Mesenchymal stem cell (in vitro differentiated cells and primary cell): ENCODE data around the gene P3H3.

ENCODE experiments used
- DNase-seq: peaks from one replicate; pipeline ENCODE4 v3.0.0-alpha.2; 2013
- H2AFZ ChIP-seq: one replicate; pipeline ENCODE4 v1.6.1; 2013; ENCODE audit warnings: low read depth, mild to moderate bottlenecking, control low read depth, inconsistent platforms, low read length, moderate library complexity
- H2AK5ac ChIP-seq: 2 replicates; pipeline ENCODE4 v1.6.1; 2013; ENCODE audit warnings: low read length, moderate library complexity, mild to moderate bottlenecking, inconsistent platforms; ENCODE audit not compliant: severe bottlenecking
- H2BK120ac ChIP-seq: one replicate; pipeline ENCODE4 v1.6.1; 2013; ENCODE audit warnings: low read depth, mild to moderate bottlenecking, inconsistent platforms, low read length, moderate library complexity
- H2BK12ac ChIP-seq, 2 experiments: one replicate each; pipeline ENCODE4 v1.6.1; 2013; ENCODE audit warnings: inconsistent platforms in 2 of 2, low read length in 2 of 2, mild to moderate bottlenecking in 2 of 2, moderate library complexity in 2 of 2, control low read depth in 1 of 2
- H2BK15ac ChIP-seq: one replicate; pipeline ENCODE4 v1.6.1; 2013; ENCODE audit warnings: mild to moderate bottlenecking, low read depth, inconsistent platforms; ENCODE audit not compliant: poor library complexity, severe bottlenecking
- H2BK5ac ChIP-seq: 2 replicates; pipeline ENCODE4 v1.6.1; 2013; ENCODE audit warnings: low read depth, mild to moderate bottlenecking, low read length, control low read depth, inconsistent platforms; ENCODE audit not compliant: poor library complexity, severe bottlenecking
- H3K14ac ChIP-seq, 2 experiments: one replicate each; pipeline ENCODE4 v1.6.1; 2013; ENCODE audit warnings: inconsistent platforms in 2 of 2, low read length in 2 of 2, control low read depth in 1 of 2, mild to moderate bottlenecking in 1 of 2, moderate library complexity in 1 of 2
- H3K18ac ChIP-seq, 2 experiments: one replicate each; pipeline ENCODE4 v1.6.1; 2013; ENCODE audit warnings: inconsistent platforms in 2 of 2, low read length in 2 of 2, control low read depth in 1 of 2, low read depth in 1 of 2, mild to moderate bottlenecking in 1 of 2
- H3K23ac ChIP-seq, 2 experiments: one replicate each; pipeline ENCODE4 v1.6.1; 2013; ENCODE audit warnings: inconsistent platforms in 2 of 2, low read length in 2 of 2, mild to moderate bottlenecking in 2 of 2, moderate library complexity in 2 of 2, control low read depth in 1 of 2
- H3K27ac ChIP-seq: 2 replicates; pipeline ENCODE4 v1.5.1; 2013; ENCODE audit warnings: mild to moderate bottlenecking, moderate library complexity, low read length, control low read depth, inconsistent platforms; ENCODE audit not compliant: poor library complexity, severe bottlenecking
- H3K27me3 ChIP-seq, 2 experiments: 2 replicates each; pipeline versions ENCODE4 v1.6.1 to v1.7.0; 2013; ENCODE audit warnings: low read length in 2 of 2, mild to moderate bottlenecking in 2 of 2, moderate library complexity in 2 of 2, control low read depth in 1 of 2, inconsistent platforms in 1 of 2; ENCODE audit not compliant: control insufficient read depth in 1 of 2, insufficient read depth in 1 of 2
- H3K36me3 ChIP-seq, 2 experiments: 2 replicates each; pipeline versions ENCODE4 v1.6.1 to v1.7.0; 2013; ENCODE audit warnings: low read length in 2 of 2, control low read depth in 1 of 2, inconsistent platforms in 1 of 2, low read depth in 1 of 2, mild to moderate bottlenecking in 1 of 2; ENCODE audit not compliant: insufficient read depth in 2 of 2, control insufficient read depth in 1 of 2
- H3K4ac ChIP-seq, 2 experiments: one replicate each; pipeline ENCODE4 v1.6.1; 2013; ENCODE audit warnings: inconsistent platforms in 2 of 2, low read length in 2 of 2, mild to moderate bottlenecking in 2 of 2, moderate library complexity in 2 of 2, control low read depth in 1 of 2, low read depth in 1 of 2
- H3K4me1 ChIP-seq: 2 replicates; pipeline ENCODE4 v1.6.1; 2013; ENCODE audit warnings: low read depth, low read length, control low read depth; ENCODE audit not compliant: control insufficient read depth, insufficient read depth
- H3K4me2 ChIP-seq: 2 replicates; pipeline ENCODE4 v1.6.1; 2013; ENCODE audit warnings: low read length, mild to moderate bottlenecking, inconsistent platforms; ENCODE audit not compliant: poor library complexity, severe bottlenecking
- H3K4me3 ChIP-seq, 2 experiments: 2 replicates each; pipeline versions ENCODE4 v1.5.1 to v1.7.0; 2013; ENCODE audit warnings: low read length in 2 of 2, mild to moderate bottlenecking in 2 of 2, control low read depth in 1 of 2, low read depth in 1 of 2; ENCODE audit not compliant: insufficient read depth in 1 of 2
- H3K79me1 ChIP-seq: replicated peaks from 2 replicates; pipeline ENCODE4 v1.6.1; 2013; ENCODE audit warnings: mild to moderate bottlenecking, control low read depth, low read length, inconsistent platforms; ENCODE audit not compliant: poor library complexity, severe bottlenecking
- H3K9ac ChIP-seq: 2 replicates; pipeline ENCODE4 v1.7.0; 2013; ENCODE audit warnings: mild to moderate bottlenecking, low read length, moderate library complexity
- H3K9me3 ChIP-seq: 2 replicates; pipeline ENCODE4 v1.7.0; 2013; ENCODE audit warnings: mild to moderate bottlenecking, low read length; ENCODE audit not compliant: control insufficient read depth
- H4K8ac ChIP-seq: one replicate; pipeline ENCODE4 v1.6.1; 2013; ENCODE audit warnings: inconsistent platforms, mild to moderate bottlenecking, low read length, moderate library complexity
- H4K91ac ChIP-seq: one replicate; pipeline ENCODE4 v1.6.1; 2013; ENCODE audit warnings: mild to moderate bottlenecking, low read length, inconsistent platforms
- WGBS: methylation state at CpG from one replicate; pipeline ENCODE4 v1.1.7; 2013; ENCODE audit warnings: mixed read lengths; 5-methylcytosine and 5-hydroxymethylcytosine counted together

P3H3 gene

DNA sequence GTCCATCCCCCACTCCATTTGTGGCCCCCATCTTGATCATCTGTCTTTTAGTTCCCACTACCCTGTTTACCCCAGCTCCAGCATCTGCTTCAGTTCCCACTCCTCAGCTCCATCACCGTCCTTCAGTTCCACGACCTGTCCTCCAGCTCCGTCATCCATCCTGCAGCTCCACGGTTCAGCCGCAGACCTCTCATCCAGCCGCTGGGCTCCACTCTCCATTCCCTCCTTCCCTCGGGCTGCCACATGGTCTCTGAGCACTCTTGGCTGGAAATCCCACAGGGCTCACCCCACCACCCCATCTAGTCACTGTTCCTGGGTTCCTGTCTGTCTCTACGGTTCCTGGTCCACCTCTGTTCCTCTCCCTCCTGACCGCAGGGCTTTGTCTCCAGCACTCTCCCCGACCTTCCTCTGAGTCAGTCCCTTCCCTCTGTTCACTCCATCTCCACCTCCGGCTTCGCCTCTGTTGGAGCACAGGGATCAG lies 3.3 kb upstream of the P3H3 start:
- peak overlapping the region; percentile 1 to 35 for H3K18ac ChIP-seq
- no peak overlapping the region for H2BK15ac ChIP-seq
- no peak overlapping the region for H2BK5ac ChIP-seq
- peak overlapping the region; percentile 59 for H3K9ac ChIP-seq
- H3K4me2 ChIP-seq, result peak overlapping the region; percentile 4
- H3K4me1 ChIP-seq, result peaks cover 52% of the 10 kb centered on the region
- DNase-seq, result peak; percentile 60
- H2AK5ac ChIP-seq, result no peak overlapping the region
- no peak overlapping the region for H2BK12ac ChIP-seq
- no peaks in the 10 kb centered on the region for H3K9me3 ChIP-seq
- H3K27ac ChIP-seq, result no peak overlapping the region
- peak overlapping the region in 1 of 2 experiments; percentile 72 for H3K4me3 ChIP-seq
- H3K14ac ChIP-seq, result no peak overlapping the region
- peak overlapping the region; percentile 0 for H4K91ac ChIP-seq
- H4K8ac ChIP-seq, result peak overlapping the region; percentile 4
- H3K79me1 ChIP-seq, result peaks cover 18% of the 10 kb centered on the region
- peaks cover 0 to 8% of the 10 kb centered on the region in 2 experiments for H3K36me3 ChIP-seq
- H3K27me3 ChIP-seq, result peaks cover 22 to 32% of the 10 kb centered on the region in 2 experiments
- H2AFZ ChIP-seq, result no peak overlapping the region
- no peak overlapping the region for H2BK120ac ChIP-seq
- H3K4ac ChIP-seq, result no peak overlapping the region
- 29% methylated on average over 12 of the region's 12 CpGs for WGBS
- no peak overlapping the region for H3K23ac ChIP-seq

GRCh38 chr12:6825398-6826124 lies 2.6 kb upstream of the P3H3 start:
- no peak overlapping the region for H3K4ac ChIP-seq
- peak overlapping the region; percentile 4 for H4K8ac ChIP-seq
- 7% methylated on average over 19 of the region's 19 CpGs for whole genome bisulfite sequencing
- H3K23ac ChIP-seq, result no peak overlapping the region
- peak overlapping the region; percentile 4 for H3K4me2 ChIP-seq
- peaks cover 23% of the 10 kb centered on the region for H3K79me1 ChIP-seq
- DNase-seq, result peak; percentile 89
- H2BK5ac ChIP-seq, result no peak overlapping the region
- H2BK15ac ChIP-seq, result no peak overlapping the region
- peak overlapping the region; percentile 1 to 35 for H3K18ac ChIP-seq
- H3K27me3 ChIP-seq, result peaks cover 17 to 26% of the 10 kb centered on the region in 2 experiments
- peak overlapping the region; percentile 0 for H4K91ac ChIP-seq
- H3K9ac ChIP-seq, result peak overlapping the region; percentile 59
- H3K36me3 ChIP-seq, result peaks cover 1 to 14% of the 10 kb centered on the region in 2 experiments
- peak overlapping the region in 1 of 2 experiments; percentile 72 for H3K4me3 ChIP-seq
- H3K4me1 ChIP-seq, result peaks cover 52% of the 10 kb centered on the region
- H2AFZ ChIP-seq, result no peak overlapping the region
- peak overlapping the region in 1 of 2 experiments; percentile 4 for H2BK12ac ChIP-seq
- no peak overlapping the region for H3K27ac ChIP-seq
- no peak overlapping the region for H2BK120ac ChIP-seq
- no peak overlapping the region for H2AK5ac ChIP-seq
- no peaks in the 10 kb centered on the region for H3K9me3 ChIP-seq
- H3K14ac ChIP-seq, result no peak overlapping the region

- Histone ChIP-seq H4K8ac (peak overlapping the region; percentile 56), H3K4me2 (no peak overlapping the region), H2AFZ (no peak overlapping the region), H3K36me3 (peaks cover 8 to 21% of the 10 kb centered on the region in 2 experiments), H2BK120ac (no peak overlapping the region), H3K4me3 (no peak overlapping the region), H3K23ac (no peak overlapping the region), H2AK5ac (peak overlapping the region; percentile 34), H3K9ac (peak overlapping the region; percentile 69), H3K14ac (no peak overlapping the region), H2BK15ac (peak overlapping the region; percentile 89), H3K27ac (no peak overlapping the region), H3K18ac (no peak overlapping the region), H4K91ac (peak overlapping the region; percentile 40), H3K27me3 (peaks cover 17 to 19% of the 10 kb centered on the region in 2 experiments), H3K9me3 (no peaks in the 10 kb centered on the region), H3K4ac (no peak overlapping the region), H3K79me1 (peaks cover 28% of the 10 kb centered on the region), H2BK12ac (peak overlapping the region in 1 of 2 experiments; percentile 82), H3K4me1 (peaks cover 47% of the 10 kb centered on the region), H2BK5ac (no peak overlapping the region)
- WGBS, result 72% methylated on average over 17 of the region's 17 CpGs
- DNase-seq, result no peak
Measured at GRCh38 chr12:6826125-6826733, 2.0 kb upstream of the P3H3 start.
